SW480 (cell line): Measurements from ENCODE around the gene ADAMTS9.

Experiments
- DNase-seq: peaks from one replicate; pipeline ENCODE4 v3.0.0-alpha.2; 2016; ENCODE audit warnings: low spot score

The ADAMTS9 gene

DNA sequence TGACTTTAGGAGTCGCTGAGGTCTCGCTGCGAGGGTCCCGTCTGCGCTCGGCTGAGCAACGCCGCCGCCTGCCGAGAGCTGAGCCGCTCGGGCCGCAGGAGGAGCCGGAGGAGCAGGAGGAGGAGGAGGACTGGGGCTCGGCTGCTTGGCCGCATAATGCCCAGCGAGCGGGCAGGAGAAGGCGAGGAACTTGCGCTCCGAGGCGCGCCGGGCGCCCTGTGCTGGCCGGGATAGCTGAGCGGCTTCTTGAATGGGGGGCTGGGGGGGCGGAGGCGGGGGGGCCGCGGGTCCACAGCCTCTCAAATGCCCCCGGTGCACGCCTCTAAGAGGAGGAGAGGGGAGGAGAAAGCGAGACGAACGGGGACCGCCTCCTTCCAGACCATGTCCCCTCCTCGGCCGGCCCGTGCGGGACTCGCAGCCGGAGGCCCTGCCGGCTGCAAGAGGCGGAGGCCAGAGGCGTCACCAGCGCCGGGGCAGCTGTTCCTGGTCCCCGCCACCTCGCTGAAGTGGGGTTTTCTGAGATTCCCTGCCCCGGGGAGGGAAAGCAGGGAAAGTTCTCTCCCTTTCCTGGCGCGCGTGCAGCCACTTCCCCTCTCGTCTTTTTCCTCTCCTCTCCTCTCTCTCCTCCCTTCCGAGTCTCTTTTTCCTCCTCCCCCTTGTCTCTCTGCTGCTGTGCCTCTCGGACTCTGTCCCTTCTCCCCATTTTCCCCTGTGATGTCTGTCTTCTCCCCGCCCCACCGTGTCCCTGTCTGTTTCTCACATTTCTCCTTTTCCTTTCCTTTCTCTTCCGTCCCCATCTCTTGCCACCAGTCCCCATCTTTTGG, at the start of gene ADAMTS9:
Gene ADAMTS9 (minus strand): TSS at position 220 of the 824 bp plus-strand sequence. CDS start 343 bp downstream, outside the sequence.
- peak; percentile 34 for DNase-seq

DNA sequence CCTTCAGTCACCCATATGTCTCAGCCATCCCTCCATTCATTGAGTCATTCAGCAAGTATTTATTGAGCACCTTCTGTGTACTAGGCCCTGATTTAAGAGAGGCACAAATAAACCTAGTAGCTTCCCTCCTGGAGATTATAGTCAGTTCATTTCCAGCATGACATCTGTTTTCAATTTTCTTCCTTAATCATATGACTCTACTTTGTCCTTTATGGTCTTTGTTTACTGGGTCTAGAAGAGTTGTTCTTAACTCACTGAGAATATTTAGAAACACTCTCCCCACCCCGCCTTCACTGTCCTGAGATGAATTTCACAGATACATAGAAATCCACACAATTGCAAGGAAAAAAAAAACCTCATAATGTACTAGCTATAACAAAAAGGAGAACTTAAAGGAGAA, 44.8 kb upstream of the ADAMTS9 start:
- no peak for DNase-seq

DNA sequence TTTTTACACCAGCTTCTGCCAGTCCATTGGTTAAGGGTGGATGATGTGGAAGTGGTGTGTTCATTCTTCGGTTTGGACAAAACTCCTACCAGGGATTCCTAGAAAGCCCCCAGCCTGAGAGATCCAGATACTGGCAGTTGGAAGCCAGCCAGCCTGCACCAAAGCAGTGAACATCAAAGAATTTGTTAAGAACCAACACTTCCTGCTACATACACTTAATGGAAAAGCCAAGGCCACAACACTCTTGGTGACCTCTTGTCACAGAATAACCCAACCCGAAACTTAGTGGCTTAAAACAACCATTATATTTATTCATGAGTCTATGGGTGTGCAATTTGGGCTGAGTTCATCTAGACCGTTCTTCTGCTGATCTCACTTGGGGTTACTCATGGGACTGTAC, 42.9 kb upstream of the ADAMTS9 start:
- DNase-seq = peak; percentile 5

DNA sequence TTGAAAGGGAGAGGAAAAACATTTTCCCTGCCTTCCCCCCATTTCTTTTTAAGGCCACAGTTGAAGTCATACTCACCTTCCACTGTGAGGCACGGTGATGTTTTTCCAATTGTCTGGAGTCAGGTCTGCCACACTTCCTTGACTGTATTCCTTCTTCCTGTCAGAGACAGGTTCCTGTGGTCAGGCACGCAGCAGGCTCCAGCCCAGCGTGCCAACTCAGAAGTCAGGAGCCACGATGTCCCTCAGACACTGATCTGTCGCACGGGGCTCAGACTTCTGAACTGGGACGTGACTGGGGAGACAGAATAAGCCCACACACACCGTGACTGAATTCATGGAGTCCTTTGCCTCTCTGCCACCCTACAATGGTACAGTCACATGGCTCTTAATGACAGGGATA, 41.2 kb upstream of the ADAMTS9 start:
- no peak for DNase-seq

DNA sequence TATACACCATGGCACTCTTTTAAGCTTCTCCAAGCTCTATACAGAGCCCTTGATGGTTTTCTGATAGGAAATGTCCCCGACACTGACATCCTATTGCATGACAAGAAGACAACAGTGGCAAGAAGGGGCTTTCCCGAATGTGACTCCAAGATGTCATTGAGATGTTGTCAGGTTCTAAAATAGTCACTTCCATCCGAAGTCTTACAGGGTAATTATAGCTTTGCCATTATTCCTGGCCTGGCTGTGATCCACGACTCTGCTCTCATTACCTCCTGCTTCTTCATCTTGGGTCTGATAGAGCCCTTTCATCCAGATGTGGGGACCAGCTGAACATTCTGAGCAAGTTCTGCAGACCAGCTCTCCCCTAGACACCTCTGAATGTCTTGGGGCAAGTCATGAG, 40.6 kb upstream of the ADAMTS9 start:
- no peak for DNase-seq

- DNase-seq = no peak
These were observed 38.8 kb upstream of the ADAMTS9 start for GRCh38 chr3:64726414-64727090.

GRCh38 chr3:64718976-64719375, 31.2 kb upstream of the ADAMTS9 start:
- no peak for DNase-seq

- no peak for DNase-seq
These were observed 30.2 kb upstream of the ADAMTS9 start for GRCh38 chr3:64717872-64718613.

DNA sequence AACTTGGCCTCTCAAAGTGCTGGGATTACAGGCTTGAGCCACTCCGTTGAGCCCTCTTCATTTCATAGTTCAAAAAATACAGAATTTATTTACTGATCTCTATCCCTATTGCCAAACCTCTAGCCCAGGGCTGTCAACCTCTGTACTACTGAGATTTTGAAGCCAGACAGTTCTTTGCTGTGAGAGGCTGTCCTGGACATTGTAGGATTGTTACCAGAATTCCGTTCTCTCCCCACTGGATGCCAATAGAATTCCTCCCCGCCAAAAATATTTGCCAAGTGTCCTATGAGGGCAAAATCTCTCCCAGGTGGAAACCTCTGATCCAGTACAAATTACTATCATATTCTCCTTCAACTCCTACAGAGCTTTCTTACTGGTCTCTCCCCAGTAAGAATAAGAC, 29.6 kb upstream of the ADAMTS9 start:
- DNase-seq = no peak

DNA sequence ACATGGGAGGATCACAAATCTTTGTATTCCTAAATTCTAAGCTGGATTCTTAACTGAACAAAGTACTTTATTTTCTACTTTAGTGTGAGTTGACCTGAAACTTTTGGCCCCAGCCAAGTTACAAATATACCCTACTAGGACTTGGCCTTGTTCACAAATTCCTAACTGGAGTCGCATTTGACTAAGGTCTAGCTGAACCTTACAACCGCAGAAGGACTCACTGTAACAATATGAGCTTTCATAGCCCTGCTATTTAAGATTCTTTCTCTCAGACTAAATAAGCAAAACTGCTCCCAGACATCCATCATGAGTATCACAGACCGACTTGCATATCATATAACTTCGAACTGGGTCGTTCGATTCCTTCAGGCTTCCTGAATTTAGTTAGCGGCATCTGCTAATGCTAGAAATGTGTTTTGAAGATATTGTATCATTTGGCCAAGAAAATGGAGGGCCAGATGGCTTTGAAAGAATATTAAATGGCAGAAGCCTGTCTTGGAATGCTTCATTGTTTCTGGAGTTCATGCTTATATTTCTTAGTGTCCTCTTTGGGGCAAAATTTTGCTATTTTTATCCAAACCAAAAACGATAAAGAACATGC, 28.4 kb upstream of the ADAMTS9 start:
- DNase-seq = no peak

DNA sequence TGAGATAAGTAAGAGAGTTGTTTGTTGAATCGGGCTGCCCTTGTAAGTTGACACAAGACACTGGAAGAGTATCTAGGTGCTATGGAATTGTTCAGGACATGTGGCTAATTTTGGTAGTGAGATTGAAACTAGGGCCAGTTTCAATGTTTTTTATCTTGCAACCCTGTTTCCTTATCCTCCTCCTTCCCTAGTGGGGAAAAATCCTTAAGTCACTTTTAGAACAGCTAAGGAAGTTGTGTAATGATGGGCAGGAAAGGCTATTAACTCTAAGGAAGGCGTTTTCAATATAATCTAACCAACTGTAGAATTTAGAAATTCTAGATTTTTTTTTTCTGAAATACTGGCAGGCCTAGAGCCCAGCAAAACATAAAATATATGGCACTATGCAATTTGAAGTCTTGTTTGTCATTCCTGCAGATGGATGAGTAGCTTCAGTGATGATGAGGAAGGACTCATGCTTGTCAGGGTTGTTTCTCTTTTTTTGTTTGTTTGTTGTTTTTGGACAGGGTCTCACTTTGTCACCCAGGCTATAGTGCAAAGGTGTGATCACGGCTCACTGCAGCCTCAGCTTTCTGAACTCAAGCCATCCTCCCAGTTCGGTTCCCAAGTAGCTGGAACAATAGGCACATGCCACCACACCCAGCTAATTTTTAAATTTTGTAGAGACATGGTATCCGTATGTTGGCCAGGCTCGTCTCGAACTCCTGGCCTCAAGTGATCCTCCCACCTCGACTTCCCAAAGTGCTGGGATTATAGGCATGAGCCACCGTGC, 27.6 kb upstream of the ADAMTS9 start:
- no peak for DNase-seq

GRCh38 chr3:64708456-64708855, 20.7 kb upstream of the ADAMTS9 start:
- DNase-seq = no peak

GRCh38 chr3:64705946-64706345, 18.1 kb upstream of the ADAMTS9 start:
- DNase-seq = no peak

GRCh38 chr3:64696896-64697295, 9.1 kb upstream of the ADAMTS9 start:
- no peak for DNase-seq

DNA sequence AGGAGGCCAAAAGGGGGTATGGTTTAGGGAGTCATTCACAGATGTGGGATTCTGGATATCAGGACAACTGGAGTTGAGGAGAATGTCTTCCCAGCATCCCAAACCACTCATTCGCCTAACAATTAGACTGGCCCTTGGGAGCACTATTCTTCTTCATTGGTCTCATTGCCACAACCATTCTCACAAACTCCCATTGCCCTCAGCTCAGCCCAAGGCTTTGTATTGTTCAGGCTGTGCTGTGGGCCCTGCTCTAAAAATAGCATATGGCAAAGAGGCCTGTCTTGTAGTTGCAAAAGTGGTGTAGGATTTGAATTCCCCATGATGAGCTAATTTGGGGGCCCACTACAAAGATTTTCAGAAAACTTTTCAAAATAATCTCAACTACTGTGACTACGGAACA, 6.3 kb upstream of the ADAMTS9 start:
- no peak for DNase-seq

DNA sequence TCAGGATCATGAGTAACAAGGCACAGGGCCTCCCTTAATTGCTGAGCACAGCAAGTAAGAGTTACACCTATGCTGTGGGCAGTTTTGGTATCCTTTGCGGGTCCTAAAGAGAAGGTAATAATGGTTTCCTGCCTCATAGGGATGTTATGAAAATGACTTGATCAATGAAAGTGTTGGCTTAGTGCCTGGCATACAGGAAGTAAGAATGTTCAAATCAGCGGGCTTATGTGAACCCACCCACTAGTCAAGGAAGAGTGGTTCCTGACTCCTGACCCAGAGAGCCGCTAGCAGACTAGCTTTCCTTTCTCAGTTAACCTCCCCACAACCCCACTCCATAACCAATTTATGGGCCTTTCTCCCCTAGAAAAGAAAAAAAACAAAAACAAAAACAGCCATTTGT, 5.2 kb upstream of the ADAMTS9 start:
- DNase-seq = no peak

- no peak for DNase-seq
These were observed 3.3 kb upstream of the ADAMTS9 start for GRCh38 chr3:64691051-64691450.

GRCh38 chr3:64687086-64687780, 567 bp downstream of the ADAMTS9 start:
- DNase-seq = peak; percentile 2

DNA sequence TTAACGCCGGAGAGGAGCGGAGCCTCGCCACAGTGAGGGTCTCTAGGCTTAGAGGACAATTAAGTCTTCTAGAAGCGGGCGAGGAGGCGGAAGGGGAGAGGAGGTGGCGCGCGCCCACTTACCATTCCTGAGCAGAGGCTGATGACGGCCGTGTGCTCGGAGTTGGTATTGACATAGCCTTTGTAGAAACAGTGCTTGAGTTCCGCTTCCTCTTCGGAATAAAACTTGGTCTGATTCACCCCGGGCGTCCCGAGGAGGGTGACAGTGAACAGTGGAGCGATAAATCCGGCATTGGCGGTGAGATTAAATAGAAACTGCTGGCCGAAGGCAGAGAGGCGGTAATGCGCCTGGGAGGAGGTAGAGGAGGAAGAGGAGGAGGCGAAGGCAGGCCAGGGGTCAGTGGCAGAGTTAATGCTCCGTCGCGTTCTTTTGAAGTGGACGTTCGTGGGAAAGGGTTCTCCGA, 1.3 kb downstream of the ADAMTS9 start:
- peak; percentile 73 for DNase-seq

GRCh38 chr3:64685800-64686445, 1.9 kb downstream of the ADAMTS9 start:
- DNase-seq = peak; percentile 84
